ENCODE data around the gene RNF114. TPM values are rescaled to one million over a fixed set of nuclear protein-coding genes. Genes with fewer than 3 reads are reported as not detected.

The RNF114 gene
- total RNA-seq, 1 donor from 2014 or later, result 138 TPM

DNA sequence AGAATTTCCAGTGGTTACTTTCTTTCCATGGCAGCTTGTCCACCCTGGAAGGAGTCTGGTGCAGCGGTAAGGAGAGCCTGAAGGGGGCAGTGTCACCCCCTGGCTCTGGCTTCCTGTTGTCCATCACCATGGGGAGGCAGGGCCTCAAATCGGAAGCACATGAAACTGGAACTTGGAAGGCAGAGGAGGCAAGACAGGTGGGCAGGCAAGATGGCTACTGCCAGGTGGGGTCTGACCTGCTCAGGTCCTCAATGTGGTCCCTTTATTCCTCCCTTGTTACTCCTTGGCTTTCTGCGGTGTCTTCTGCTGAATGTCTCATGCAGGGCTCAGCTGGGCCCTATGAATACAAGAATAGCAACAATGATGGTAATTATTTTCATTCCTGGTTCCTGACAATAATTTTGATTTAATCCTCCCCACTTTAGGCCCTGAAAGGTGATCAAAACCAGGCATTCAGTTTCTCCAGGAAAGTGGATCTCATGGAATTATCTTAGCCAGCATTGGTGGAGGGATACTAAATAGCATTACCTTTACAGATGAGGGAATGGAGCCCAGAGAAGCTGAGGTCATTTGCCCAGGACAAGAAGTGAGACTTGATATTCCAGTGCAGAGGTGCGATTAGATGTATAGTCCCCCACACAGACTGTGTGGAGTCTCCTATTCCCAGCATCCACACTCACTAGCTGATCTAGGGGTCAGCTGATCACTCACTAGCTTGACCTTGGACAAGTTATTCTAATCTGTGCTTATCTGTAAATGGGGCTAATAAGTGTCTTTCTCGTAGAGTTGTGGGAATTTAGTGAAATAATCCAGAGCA, 29.0 kb downstream of the RNF114 start:
- DNase-seq (ENCODE audit: low read depth), result no peak

DNA sequence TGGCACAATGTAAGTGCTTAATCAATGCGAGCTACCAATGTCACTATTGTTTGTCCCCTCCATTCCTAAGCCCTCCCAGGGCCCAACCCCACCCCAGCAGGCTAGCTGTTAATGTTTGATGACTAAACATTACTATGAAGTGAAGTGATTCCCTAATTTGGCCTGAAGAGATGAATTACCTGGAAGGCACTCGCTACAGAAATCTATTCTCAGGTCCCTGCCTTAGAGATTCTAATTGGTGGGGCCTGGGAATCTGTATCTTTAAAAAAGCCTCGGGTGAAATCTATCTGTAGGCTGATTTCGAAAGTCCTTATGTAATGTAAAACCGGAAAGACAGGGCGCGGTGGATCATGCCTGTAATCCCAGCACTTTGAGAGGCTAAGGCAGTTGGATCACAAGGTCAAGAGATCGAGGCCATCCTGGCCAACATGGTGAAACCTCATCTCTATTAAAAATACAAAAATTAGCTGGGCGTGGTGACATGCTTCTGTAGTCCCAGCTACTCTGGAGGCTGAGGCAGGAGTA, 29.6 kb downstream of the RNF114 start:
- DNase-seq (ENCODE audit: low read depth), result no peak
- Histone ChIP-seq H3K36me3 (ENCODE audit: control insufficient read depth, insufficient read depth, low read length) (no peaks in the 10 kb centered on the region), H3K4me3 (ENCODE audit: low read depth, low read length) (no peak overlapping the region), H3K27me3 (ENCODE audit: control insufficient read depth, insufficient read depth, low read length) (no peaks in the 10 kb centered on the region)
- TF ChIP-seq, protein P1, sequence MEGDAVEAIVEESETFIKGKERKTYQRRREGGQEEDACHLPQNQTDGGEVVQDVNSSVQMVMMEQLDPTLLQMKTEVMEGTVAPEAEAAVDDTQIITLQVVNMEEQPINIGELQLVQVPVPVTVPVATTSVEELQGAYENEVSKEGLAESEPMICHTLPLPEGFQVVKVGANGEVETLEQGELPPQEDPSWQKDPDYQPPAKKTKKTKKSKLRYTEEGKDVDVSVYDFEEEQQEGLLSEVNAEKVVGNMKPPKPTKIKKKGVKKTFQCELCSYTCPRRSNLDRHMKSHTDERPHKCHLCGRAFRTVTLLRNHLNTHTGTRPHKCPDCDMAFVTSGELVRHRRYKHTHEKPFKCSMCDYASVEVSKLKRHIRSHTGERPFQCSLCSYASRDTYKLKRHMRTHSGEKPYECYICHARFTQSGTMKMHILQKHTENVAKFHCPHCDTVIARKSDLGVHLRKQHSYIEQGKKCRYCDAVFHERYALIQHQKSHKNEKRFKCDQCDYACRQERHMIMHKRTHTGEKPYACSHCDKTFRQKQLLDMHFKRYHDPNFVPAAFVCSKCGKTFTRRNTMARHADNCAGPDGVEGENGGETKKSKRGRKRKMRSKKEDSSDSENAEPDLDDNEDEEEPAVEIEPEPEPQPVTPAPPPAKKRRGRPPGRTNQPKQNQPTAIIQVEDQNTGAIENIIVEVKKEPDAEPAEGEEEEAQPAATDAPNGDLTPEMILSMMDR (IDR thresholded peaks at IDR 0.05; ENCODE audit: insufficient read depth, low read length, poor library complexity, severe bottlenecking), result no peak

More for the DNA sequence above, 29.0 kb downstream of the RNF114 start:
- Histone ChIP-seq H3K4me3 (ENCODE audit: low read depth, low read length) (no peak overlapping the region), H3K36me3 (ENCODE audit: control insufficient read depth, insufficient read depth, low read length) (no peaks in the 10 kb centered on the region), H3K27me3 (ENCODE audit: control insufficient read depth, insufficient read depth, low read length) (no peaks in the 10 kb centered on the region)
- TF ChIP-seq, protein P1 (IDR thresholded peaks at IDR 0.05; ENCODE audit: insufficient read depth, low read length, poor library complexity, severe bottlenecking), result peak; percentile 74

DNA sequence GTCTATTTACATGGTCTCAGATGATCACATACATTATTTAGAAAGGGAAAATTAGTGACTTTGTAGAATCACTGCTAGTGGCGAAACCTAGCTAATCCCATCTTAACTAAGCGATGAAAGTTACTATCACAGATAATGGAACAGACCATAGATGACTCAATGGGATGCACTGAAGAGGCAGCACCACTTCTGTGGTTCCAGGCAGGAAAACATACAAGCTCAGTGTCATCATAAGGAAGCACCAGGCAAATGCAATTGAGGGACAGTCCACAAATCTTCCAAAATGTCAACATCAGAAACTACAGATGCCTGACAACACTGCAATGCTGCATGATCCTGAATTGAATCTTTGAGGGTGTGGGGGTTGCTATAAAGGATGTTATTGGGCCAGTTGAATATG, 30.7 kb downstream of the RNF114 start:
- TF ChIP-seq, protein P1 (IDR thresholded peaks at IDR 0.05; ENCODE audit: insufficient read depth, low read length, poor library complexity, severe bottlenecking), result no peak
- H3K4me3 ChIP-seq (ENCODE audit: low read depth, low read length), result no peak overlapping the region
- no peak for DNase-seq (ENCODE audit: low read depth)
- H3K27me3 ChIP-seq (ENCODE audit: control insufficient read depth, insufficient read depth, low read length), result no peaks in the 10 kb centered on the region
- no peaks in the 10 kb centered on the region for H3K36me3 ChIP-seq (ENCODE audit: control insufficient read depth, insufficient read depth, low read length)

DNA sequence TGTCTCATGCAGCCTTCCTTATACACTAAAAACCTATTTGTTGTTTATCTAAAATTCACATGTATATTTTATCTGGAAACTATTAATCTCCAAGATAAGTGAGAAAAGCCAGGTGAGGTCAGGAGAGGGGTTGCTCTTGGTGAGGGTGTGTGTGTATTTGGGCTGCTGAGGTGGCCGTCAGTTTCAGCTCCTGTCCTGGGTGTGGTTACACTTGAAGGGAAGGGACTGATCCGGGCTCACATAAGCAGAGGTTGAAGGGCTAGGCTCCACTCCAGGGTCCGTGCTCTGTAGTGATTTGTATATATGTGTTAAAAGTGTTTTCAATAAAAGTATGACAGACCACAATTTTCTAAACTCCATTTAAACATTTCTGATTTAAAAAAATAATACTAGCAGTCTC, 33.0 kb downstream of the RNF114 start:
- H3K27me3 ChIP-seq (ENCODE audit: control insufficient read depth, insufficient read depth, low read length), result no peaks in the 10 kb centered on the region
- no peak overlapping the region for H3K4me3 ChIP-seq (ENCODE audit: low read depth, low read length)
- no peaks in the 10 kb centered on the region for H3K36me3 ChIP-seq (ENCODE audit: control insufficient read depth, insufficient read depth, low read length)
- TF ChIP-seq, protein P1 (IDR thresholded peaks at IDR 0.05; ENCODE audit: insufficient read depth, low read length, poor library complexity, severe bottlenecking), result no peak
- no peak for DNase-seq (ENCODE audit: low read depth)

DNA sequence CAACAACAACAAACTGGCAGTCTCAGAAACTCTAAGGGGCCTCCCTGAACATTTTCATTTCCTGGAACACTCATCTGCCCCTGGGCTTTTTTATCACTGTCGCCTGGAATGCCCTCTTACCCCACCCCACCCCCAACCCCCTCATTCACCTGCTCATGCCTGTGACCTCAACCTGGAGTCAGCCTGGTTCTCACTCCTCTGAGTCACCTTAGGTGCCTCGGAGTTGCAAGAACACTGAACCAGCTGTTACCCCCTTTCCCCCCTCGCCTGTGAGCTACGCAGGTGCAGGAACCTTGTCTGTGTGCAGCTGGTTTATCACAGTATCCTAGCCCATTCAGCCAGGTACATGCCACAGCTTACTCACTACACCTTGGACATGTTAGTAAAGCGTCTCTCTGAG, 33.7 kb downstream of the RNF114 start:
- Histone ChIP-seq H3K36me3 (ENCODE audit: control insufficient read depth, insufficient read depth, low read length) (no peaks in the 10 kb centered on the region), H3K27me3 (ENCODE audit: control insufficient read depth, insufficient read depth, low read length) (no peaks in the 10 kb centered on the region), H3K4me3 (ENCODE audit: low read depth, low read length) (no peak overlapping the region)
- TF ChIP-seq, protein P1 (IDR thresholded peaks at IDR 0.05; ENCODE audit: insufficient read depth, low read length, poor library complexity, severe bottlenecking), result no peak
- no peak for DNase-seq (ENCODE audit: low read depth)

Data from kidney epithelial cell (primary cell).